ENCODE data around the gene NMT2. TPM values are rescaled to one million over a fixed set of nuclear protein-coding genes. Genes with fewer than 3 reads are reported as not detected.

Gene NMT2
- total and polyA plus RNA-seq, 2 experiments from 2014 or later, result 15.0 to 23.4 TPM

DNA sequence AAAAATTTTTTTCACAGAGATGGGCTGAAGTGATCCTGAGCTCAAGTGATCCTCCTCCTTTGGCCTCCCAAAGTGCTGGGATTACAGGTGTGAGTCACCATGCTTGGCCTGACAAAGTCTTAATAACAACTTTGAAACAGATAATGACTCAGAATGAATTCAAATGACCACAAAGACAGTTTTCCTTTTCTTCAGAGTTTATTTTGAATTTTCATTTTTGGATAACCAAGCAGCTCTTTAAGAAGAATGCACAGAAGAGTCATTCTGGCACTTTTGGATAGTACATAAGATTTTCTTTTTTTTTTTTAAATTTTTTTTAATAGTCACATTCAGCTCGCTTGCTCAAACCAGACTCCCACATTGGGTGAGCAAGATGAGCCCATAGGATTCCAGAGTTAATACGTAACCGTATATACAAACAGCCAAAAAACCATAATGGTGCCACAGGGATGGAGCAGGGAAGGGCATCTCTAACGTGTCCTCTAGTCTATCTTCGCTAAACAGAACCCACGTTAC is 43.0 kb upstream of the NMT2 start:
- no peak for DNase-seq (ENCODE audit: low spot score)
- H3K9me3 ChIP-seq (ENCODE audit: low read depth), result no peaks in the 10 kb centered on the region
- no peak overlapping the region for H3K4me3 ChIP-seq
- no peak overlapping the region for H3K4me2 ChIP-seq
- no peaks in the 10 kb centered on the region for H3K36me3 ChIP-seq (replicated peaks; ENCODE audit: insufficient read depth, low read depth)
- no peaks in the 10 kb centered on the region for H4K20me1 ChIP-seq (ENCODE audit: insufficient read depth, poor library complexity, severe bottlenecking)
- no peaks in the 10 kb centered on the region for H3K4me1 ChIP-seq (ENCODE audit: insufficient read depth)
- no peak overlapping the region for H3K27ac ChIP-seq
- WGBS (ENCODE audit: low lambda C conversion rate, missing lambda C conversion rate), result 91% methylated on average over 6 of the region's 6 CpGs
- no peak overlapping the region for H2AFZ ChIP-seq
- no peak for TF ChIP-seq EZH2 (IDR thresholded peaks at IDR 0.05; ENCODE audit: borderline replicate concordance)
- no peak for TF ChIP-seq EZH2phosphoT487 (IDR thresholded peaks at IDR 0.05; ENCODE audit: low read depth, severe bottlenecking, unreplicated experiment)
- TF ChIP-seq, protein P1, sequence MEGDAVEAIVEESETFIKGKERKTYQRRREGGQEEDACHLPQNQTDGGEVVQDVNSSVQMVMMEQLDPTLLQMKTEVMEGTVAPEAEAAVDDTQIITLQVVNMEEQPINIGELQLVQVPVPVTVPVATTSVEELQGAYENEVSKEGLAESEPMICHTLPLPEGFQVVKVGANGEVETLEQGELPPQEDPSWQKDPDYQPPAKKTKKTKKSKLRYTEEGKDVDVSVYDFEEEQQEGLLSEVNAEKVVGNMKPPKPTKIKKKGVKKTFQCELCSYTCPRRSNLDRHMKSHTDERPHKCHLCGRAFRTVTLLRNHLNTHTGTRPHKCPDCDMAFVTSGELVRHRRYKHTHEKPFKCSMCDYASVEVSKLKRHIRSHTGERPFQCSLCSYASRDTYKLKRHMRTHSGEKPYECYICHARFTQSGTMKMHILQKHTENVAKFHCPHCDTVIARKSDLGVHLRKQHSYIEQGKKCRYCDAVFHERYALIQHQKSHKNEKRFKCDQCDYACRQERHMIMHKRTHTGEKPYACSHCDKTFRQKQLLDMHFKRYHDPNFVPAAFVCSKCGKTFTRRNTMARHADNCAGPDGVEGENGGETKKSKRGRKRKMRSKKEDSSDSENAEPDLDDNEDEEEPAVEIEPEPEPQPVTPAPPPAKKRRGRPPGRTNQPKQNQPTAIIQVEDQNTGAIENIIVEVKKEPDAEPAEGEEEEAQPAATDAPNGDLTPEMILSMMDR (IDR thresholded peaks at IDR 0.05; ENCODE audit: poor library complexity), result no peak
- no peaks in the 10 kb centered on the region for H3K27me3 ChIP-seq
- H3K79me2 ChIP-seq, result no peaks in the 10 kb centered on the region
- no peaks in the 10 kb centered on the region for H3K9me2 ChIP-seq (replicated peaks; ENCODE audit: insufficient read depth)

DNA sequence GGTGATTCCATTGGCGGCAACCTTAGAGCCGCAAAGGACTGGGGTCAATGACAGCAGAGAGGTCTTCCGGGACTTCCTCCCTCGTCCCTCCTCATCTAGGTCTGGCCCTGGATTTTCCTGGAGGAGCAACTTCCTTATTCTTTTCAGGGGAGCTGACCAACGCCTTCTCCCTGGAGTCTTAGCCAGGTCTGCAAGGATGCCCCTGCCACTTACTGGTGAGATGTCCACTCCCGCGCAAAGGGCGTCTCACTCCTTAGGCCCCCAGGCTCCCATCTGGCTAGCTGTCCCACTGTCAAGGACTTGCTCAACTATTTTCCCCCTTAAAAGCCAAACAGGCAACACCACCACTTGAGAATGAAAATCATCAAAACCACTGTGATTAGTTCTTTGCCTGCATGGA is 42.0 kb upstream of the NMT2 start:
- Histone ChIP-seq H3K27ac (no peak overlapping the region), H3K27me3 (no peaks in the 10 kb centered on the region), H4K20me1 (ENCODE audit: insufficient read depth, poor library complexity, severe bottlenecking) (no peaks in the 10 kb centered on the region), H3K4me2 (no peak overlapping the region), H2AFZ (no peak overlapping the region), H3K79me2 (no peaks in the 10 kb centered on the region), H3K36me3 (replicated peaks; ENCODE audit: insufficient read depth, low read depth) (no peaks in the 10 kb centered on the region), H3K9me3 (ENCODE audit: low read depth) (no peaks in the 10 kb centered on the region), H3K4me3 (no peak overlapping the region), H3K9me2 (replicated peaks; ENCODE audit: insufficient read depth) (no peaks in the 10 kb centered on the region), H3K4me1 (ENCODE audit: insufficient read depth) (no peaks in the 10 kb centered on the region)
- TF ChIP-seq EZH2phosphoT487 (IDR thresholded peaks at IDR 0.05; ENCODE audit: low read depth, severe bottlenecking, unreplicated experiment) (no peak), EZH2 (IDR thresholded peaks at IDR 0.05; ENCODE audit: borderline replicate concordance) (no peak)
- TF ChIP-seq, protein P1 (IDR thresholded peaks at IDR 0.05; ENCODE audit: poor library complexity), result no peak
- 97% methylated on average over 8 of the region's 8 CpGs for WGBS (ENCODE audit: low lambda C conversion rate, missing lambda C conversion rate)
- no peak for DNase-seq (ENCODE audit: low spot score)

DNA sequence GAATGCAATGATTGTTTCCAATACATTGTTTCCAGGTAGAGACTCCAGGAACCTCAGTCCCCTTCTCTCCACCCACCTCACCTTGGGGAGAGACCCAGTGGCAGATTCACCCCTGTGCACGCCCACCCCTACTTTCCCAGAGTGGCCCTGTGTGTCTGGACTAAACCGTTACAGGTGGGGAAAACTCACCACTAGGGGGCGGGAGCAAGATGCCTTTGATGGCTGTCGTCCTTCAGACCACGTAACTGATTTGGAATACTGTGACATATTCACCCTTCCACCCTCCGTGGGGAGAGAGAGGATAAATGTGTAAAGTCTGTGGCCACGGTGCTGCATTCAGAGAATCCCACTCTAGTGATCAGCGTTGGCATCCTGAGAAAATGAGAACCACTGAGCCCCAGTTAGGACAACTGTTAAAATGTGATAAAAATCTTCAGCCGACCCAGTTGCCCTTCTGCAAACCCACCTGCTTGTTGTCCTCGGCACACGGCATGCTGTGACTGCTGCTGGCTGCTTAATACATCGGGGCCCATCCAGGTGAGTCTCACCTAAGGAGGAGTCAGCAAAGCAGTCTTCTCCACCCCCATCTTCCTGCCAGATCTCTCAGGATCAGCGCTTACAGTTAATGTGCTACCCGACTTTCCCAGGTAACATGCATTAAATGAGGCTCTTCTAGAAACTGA is 41.5 kb upstream of the NMT2 start:
- Histone ChIP-seq H3K4me2 (peak overlapping the region; percentile 31), H3K27ac (no peak overlapping the region), H3K79me2 (no peaks in the 10 kb centered on the region), H3K4me3 (no peak overlapping the region), H3K27me3 (no peaks in the 10 kb centered on the region), H3K9me3 (ENCODE audit: low read depth) (no peaks in the 10 kb centered on the region), H3K36me3 (replicated peaks; ENCODE audit: insufficient read depth, low read depth) (no peaks in the 10 kb centered on the region), H3K4me1 (ENCODE audit: insufficient read depth) (no peaks in the 10 kb centered on the region), H2AFZ (no peak overlapping the region), H4K20me1 (ENCODE audit: insufficient read depth, poor library complexity, severe bottlenecking) (no peaks in the 10 kb centered on the region), H3K9me2 (replicated peaks; ENCODE audit: insufficient read depth) (no peaks in the 10 kb centered on the region)
- no peak for TF ChIP-seq EZH2phosphoT487 (IDR thresholded peaks at IDR 0.05; ENCODE audit: low read depth, severe bottlenecking, unreplicated experiment)
- TF ChIP-seq, protein P1 (IDR thresholded peaks at IDR 0.05; ENCODE audit: poor library complexity), result peak; percentile 81
- peak; percentile 90 for DNase-seq (ENCODE audit: low spot score)
- WGBS (ENCODE audit: low lambda C conversion rate, missing lambda C conversion rate), result 35% methylated on average over 14 of the region's 14 CpGs

Data from hepatocyte (in vitro differentiated cells).